Kidney (tissue), 14 donors: ENCODE measurements around the gene PGF. TPM values are rescaled to one million over a fixed set of nuclear protein-coding genes. Genes with fewer than 3 reads are reported as not detected.

Experiments
- DNase-seq, 5 donors: peaks; one replicate each; pipeline ENCODE4 v3.0.0-alpha.2; 2013 to 2020
- FAIRE-seq: peaks from 2 replicates; lab custom pipeline; 2012; peaks lifted over from hg19 to GRCh38; lab: Jason Lieb, UNC
- H3K27ac ChIP-seq, 2 donors: one replicate each; pipeline ENCODE4 v1.7.0; 2013; ENCODE audit warnings: low read depth in 2 of 2, low read length in 2 of 2, inconsistent platforms in 1 of 2
- H3K27me3 ChIP-seq: one replicate; pipeline ENCODE4 v1.7.1; 2013; ENCODE audit warnings: low read length, inconsistent platforms; ENCODE audit not compliant: control insufficient read depth, insufficient read depth
- H3K36me3 ChIP-seq, 3 donors: one replicate each; pipeline versions ENCODE4 v1.7.0 to v1.7.1; 2013; ENCODE audit warnings: low read length in 3 of 3, control low read depth in 1 of 3, inconsistent platforms in 1 of 3; ENCODE audit not compliant: insufficient read depth in 3 of 3, control insufficient read depth in 2 of 3
- H3K4me1 ChIP-seq, 3 donors: one replicate each; pipeline versions ENCODE4 v1.7.0 to v1.7.1; 2013; ENCODE audit warnings: low read length in 3 of 3, inconsistent platforms in 1 of 3, low read depth in 1 of 3; ENCODE audit not compliant: control insufficient read depth in 2 of 3, insufficient read depth in 2 of 3
- H3K4me3 ChIP-seq, 3 donors: one replicate each; pipeline versions ENCODE4 v1.7.0 to v1.8.1; 2013; ENCODE audit warnings: low read length in 3 of 3, control low read depth in 1 of 3, inconsistent platforms in 1 of 3
- H3K9ac ChIP-seq, 3 donors: one replicate each; pipeline versions ENCODE4 v1.7.0 to v1.7.1; 2013; ENCODE audit warnings: low read length in 3 of 3, control low read depth in 1 of 3, inconsistent platforms in 1 of 3
- H3K9me3 ChIP-seq, 3 donors: one replicate each; pipeline versions ENCODE4 v1.7.0 to v1.7.1; 2013; ENCODE audit warnings: low read length in 3 of 3, control low read depth in 1 of 3, inconsistent platforms in 1 of 3; ENCODE audit not compliant: control insufficient read depth in 2 of 3, insufficient read depth in 1 of 3
- intact Hi-C: fragments of 100-400 bp; cut with DNase I; formaldehyde crosslinking; loops from one replicate; pipeline ENCODE4 v1.11.1; 2022
- polyA plus RNA-seq: library from polyadenylated mRNA; stranded (reverse); fragments of 350-450 nt; fragmentation: Illumina TruSeq; extraction: RNeasy Lipid Tissue Mini Kit (QIAGEN cat#74804); gene quantifications from one replicate; pipeline ENCODE4 v1.2.3, GENCODE V29; 2014; ENCODE audit warnings: low read depth, low replicate concordance; ENCODE audit not compliant: insufficient read depth
- total RNA-seq: library from RNA; stranded (reverse); fragmentation: NEBNext Ultra II Directional; extraction: Animal tissue kit (Norgen Biotek cat#: 25700); gene quantifications from one replicate; pipeline ENCODE4 v1.2.1, GENCODE V29; 2021
- TF ChIP-seq, protein P1 (sequence below): IDR thresholded peaks from 3 replicates; pipeline ENCODE4 v1.5.1; 2012; ENCODE audit warnings: mild to moderate bottlenecking, moderate library complexity, borderline replicate concordance; ENCODE audit not compliant: insufficient read depth; ENCODE audit errors: extremely low read depth
- donor health status: control.
- donor health status: control.
- donor health status: control.
- donor health status: control.
- donor health status: control.
- donor health status: DM: yes; HTN: yes; CAD: no.
- donor health status: Normal renal cell carcinoma (clear cell type).

The PGF gene
- total and polyA plus RNA-seq, 2 donors from 2014 or later, result 9.3 to 12.1 TPM

DNA sequence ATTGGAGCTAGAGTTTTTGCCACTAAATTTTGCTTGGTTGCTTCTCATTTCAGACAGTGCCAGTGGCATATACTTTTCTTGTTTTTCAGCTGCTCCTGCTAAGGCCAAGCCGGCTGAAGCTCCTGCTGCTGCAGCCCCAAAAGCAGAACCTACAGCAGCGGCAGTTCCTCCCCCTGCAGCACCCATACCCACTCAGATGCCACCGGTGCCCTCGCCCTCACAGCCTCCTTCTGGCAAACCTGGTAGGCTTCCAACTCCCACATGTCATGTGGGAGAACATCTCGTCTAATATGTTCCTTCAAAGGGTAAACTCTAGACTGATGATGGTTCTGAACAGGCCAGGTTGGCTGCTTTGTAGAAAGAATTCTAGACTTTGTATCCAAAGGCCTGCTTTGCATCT lies 62.7 kb downstream of the PGF start:
- H3K4me1 ChIP-seq, result peaks cover 0 to 3% (median 0%) of the 10 kb centered on the region in 3 donors
- H3K9ac ChIP-seq, result no peak overlapping the region
- intact Hi-C loops, result no loop called here
- no peak for DNase-seq
- H3K9me3 ChIP-seq, result no peaks in the 10 kb centered on the region
- FAIRE-seq, result no peak
- no peak overlapping the region for H3K4me3 ChIP-seq
- H3K36me3 ChIP-seq, result peaks cover 21 to 65% (median 48%) of the 10 kb centered on the region in 3 donors
- H3K27me3 ChIP-seq, result no peaks in the 10 kb centered on the region
- TF ChIP-seq, protein P1, sequence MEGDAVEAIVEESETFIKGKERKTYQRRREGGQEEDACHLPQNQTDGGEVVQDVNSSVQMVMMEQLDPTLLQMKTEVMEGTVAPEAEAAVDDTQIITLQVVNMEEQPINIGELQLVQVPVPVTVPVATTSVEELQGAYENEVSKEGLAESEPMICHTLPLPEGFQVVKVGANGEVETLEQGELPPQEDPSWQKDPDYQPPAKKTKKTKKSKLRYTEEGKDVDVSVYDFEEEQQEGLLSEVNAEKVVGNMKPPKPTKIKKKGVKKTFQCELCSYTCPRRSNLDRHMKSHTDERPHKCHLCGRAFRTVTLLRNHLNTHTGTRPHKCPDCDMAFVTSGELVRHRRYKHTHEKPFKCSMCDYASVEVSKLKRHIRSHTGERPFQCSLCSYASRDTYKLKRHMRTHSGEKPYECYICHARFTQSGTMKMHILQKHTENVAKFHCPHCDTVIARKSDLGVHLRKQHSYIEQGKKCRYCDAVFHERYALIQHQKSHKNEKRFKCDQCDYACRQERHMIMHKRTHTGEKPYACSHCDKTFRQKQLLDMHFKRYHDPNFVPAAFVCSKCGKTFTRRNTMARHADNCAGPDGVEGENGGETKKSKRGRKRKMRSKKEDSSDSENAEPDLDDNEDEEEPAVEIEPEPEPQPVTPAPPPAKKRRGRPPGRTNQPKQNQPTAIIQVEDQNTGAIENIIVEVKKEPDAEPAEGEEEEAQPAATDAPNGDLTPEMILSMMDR, result no peak
- H3K27ac ChIP-seq, result no peak overlapping the region

GRCh38 chr14:74891870-74892269 lies 63.5 kb downstream of the PGF start:
- intact Hi-C loops, result no loop called here
- no peak for DNase-seq
- Histone ChIP-seq H3K9ac (no peak overlapping the region), H3K9me3 (no peaks in the 10 kb centered on the region), H3K36me3 (peaks cover 16 to 57% (median 43%) of the 10 kb centered on the region in 3 donors), H3K27ac (no peak overlapping the region), H3K27me3 (no peaks in the 10 kb centered on the region), H3K4me1 (peaks cover 0 to 3% (median 0%) of the 10 kb centered on the region in 3 donors), H3K4me3 (no peak overlapping the region)
- TF ChIP-seq, protein P1, result no peak
- no peak for FAIRE-seq

Other genes with a start within 250 kb of the PGF start
- 42.3 TPM for gene AREL1, start 242.5 kb downstream of the PGF start, total RNA-seq
- gene AREL1, start 242.5 kb downstream of the PGF start, polyA plus RNA-seq, result 13.5 TPM
- gene FCF1, start 242.5 kb downstream of the PGF start, total RNA-seq, result 49.6 TPM
- gene FCF1, start 242.5 kb downstream of the PGF start, polyA plus RNA-seq, result 19.7 TPM
- 68.2 TPM for gene YLPM1, start 192.3 kb downstream of the PGF start, total RNA-seq
- gene YLPM1, start 192.3 kb downstream of the PGF start, polyA plus RNA-seq, result 16.2 TPM
- gene PROX2, start 79.5 kb downstream of the PGF start, total RNA-seq, result not detected
- gene PROX2, start 79.5 kb downstream of the PGF start, polyA plus RNA-seq, result not detected
- gene DLST, start 73.7 kb downstream of the PGF start, total RNA-seq, result 98.6 TPM
- gene DLST, start 73.7 kb downstream of the PGF start, polyA plus RNA-seq, result 112 TPM
- 7.9 TPM for gene RPS6KL1, start 32.3 kb downstream of the PGF start, total RNA-seq
- gene RPS6KL1, start 32.3 kb downstream of the PGF start, polyA plus RNA-seq, result 3.7 TPM
- gene EIF2B2, start 47.3 kb upstream of the PGF start, total RNA-seq, result 44.0 TPM
- gene EIF2B2, start 47.3 kb upstream of the PGF start, polyA plus RNA-seq, result 60.6 TPM
- 31.2 TPM for gene MLH3, start 95.9 kb upstream of the PGF start, total RNA-seq
- 21.7 TPM for gene MLH3, start 95.9 kb upstream of the PGF start, polyA plus RNA-seq
- gene ACYP1, start 108.4 kb upstream of the PGF start, total RNA-seq, result 20.6 TPM
- 16.8 TPM for gene ACYP1, start 108.4 kb upstream of the PGF start, polyA plus RNA-seq
- gene ZC2HC1C, start 114.0 kb upstream of the PGF start, total RNA-seq, result 6.7 TPM
- 11.9 TPM for gene ZC2HC1C, start 114.0 kb upstream of the PGF start, polyA plus RNA-seq
- gene NEK9, start 171.5 kb upstream of the PGF start, total RNA-seq, result 81.5 TPM
- gene NEK9, start 171.5 kb upstream of the PGF start, polyA plus RNA-seq, result 25.4 TPM
- gene TMED10, start 221.0 kb upstream of the PGF start, total RNA-seq, result 401 TPM
- gene TMED10, start 221.0 kb upstream of the PGF start, polyA plus RNA-seq, result 222 TPM